ENCODE data around the gene IL12RB1. TPM values are rescaled to one million over a fixed set of nuclear protein-coding genes. Genes with fewer than 3 reads are reported as not detected.

Gene IL12RB1
- total and polyA plus RNA-seq, 2 of the 8 experiments (the other 6 are each of a cell fraction or from before 2014, with no cell fraction given): 0.03 TPM; not detected in 1

DNA sequence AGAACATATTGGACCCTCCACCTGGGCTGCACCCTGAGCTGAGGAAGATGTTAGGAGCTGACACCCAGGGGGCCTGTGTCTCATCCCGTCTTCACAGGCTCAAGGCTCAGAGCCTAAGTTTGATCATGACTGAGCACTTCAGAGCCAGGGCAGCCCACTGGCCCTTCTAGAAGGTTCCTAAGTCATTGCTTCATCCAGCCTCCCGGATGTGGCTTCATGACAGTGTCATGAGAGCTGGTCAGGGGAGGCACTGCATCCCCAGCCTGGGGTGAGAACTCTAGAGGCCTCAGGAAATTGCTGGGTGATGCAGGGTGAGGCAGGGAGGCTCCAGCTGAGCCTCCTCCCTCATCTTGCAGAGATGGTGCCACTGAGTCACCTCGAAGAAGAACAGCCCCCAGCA, 41.3 kb upstream of the IL12RB1 start:
- POLR2A ChIA-PET (ENCODE audit: partially characterized antibody): interaction anchor here (1.7 to 2.4 kb wide), 2 partner anchors 9 to 10 kb away, joined by 4 to 19 read pairs; no protein-coding TSS in a partner anchor
- no peak overlapping the region for H3K18ac ChIP-seq (ENCODE audit: extremely low read depth, low read length)

More for the DNA sequence above, 41.3 kb upstream of the IL12RB1 start:
- Histone ChIP-seq H4K91ac (replicated peaks; ENCODE audit: insufficient read length, low read length) (no peak overlapping the region), H2BK20ac (ENCODE audit: low read length) (no peak overlapping the region), H3K23me2 (ENCODE audit: low read depth, low read length) (no peaks in the 10 kb centered on the region), H3K14ac (ENCODE audit: insufficient read length) (no peak overlapping the region), H3K4ac (replicated peaks; ENCODE audit: insufficient read length, low read depth, low read length) (no peak overlapping the region), H2BK120ac (replicated peaks; ENCODE audit: low read depth, low read length) (no peak overlapping the region), H4K20me1 (replicated peaks in 1 of 2; ENCODE audit: control insufficient read depth in 1 of 2, insufficient read depth in 2 of 2, low read length in 2 of 2) (peaks cover 0 to 3% of the 10 kb centered on the region in 2 experiments), H3K4me2 (ENCODE audit: insufficient read depth in 1 of 2, low read depth in 2 of 2, low read length in 2 of 2) (no peak overlapping the region), H3K36me3 (ENCODE audit: control insufficient read depth in 2 of 4, insufficient read depth in 4 of 4, low read length in 3 of 4) (peaks cover 2 to 17% (median 9%) of the 10 kb centered on the region in 4 experiments; a peak in 7 of 8 replicates), H4K5ac (ENCODE audit: insufficient read length, low read depth, low read length) (no peak overlapping the region), H3K79me2 (ENCODE audit: control insufficient read depth in 1 of 2, insufficient read depth in 2 of 2, low read length in 2 of 2) (no peaks in the 10 kb centered on the region), H3K4me3 (ENCODE audit: extremely low read depth in 1 of 4, insufficient read depth in 2 of 4, low read depth in 3 of 4, low read length in 4 of 4) (no peak overlapping the region), H2BK12ac (ENCODE audit: low read depth, low read length) (no peak overlapping the region), H2AK5ac (ENCODE audit: low read depth, low read length) (no peak overlapping the region), H2AFZ (ENCODE audit: low read length) (no peak overlapping the region), H2BK15ac (ENCODE audit: low read length) (no peak overlapping the region), H3K23ac (ENCODE audit: insufficient read length) (no peak overlapping the region), H2BK5ac (ENCODE audit: low read depth, low read length) (no peak overlapping the region), H3K4me1 (replicated peaks in 1 of 4; ENCODE audit: control insufficient read depth in 3 of 4, insufficient read depth in 4 of 4, low read length in 3 of 4) (no peaks in the 10 kb centered on the region), H3K79me1 (ENCODE audit: low read depth, low read length) (no peaks in the 10 kb centered on the region), H3K27me3 (replicated peaks in 1 of 4; ENCODE audit: control insufficient read depth in 3 of 4, extremely low read depth in 1 of 4, insufficient read depth in 3 of 4, low read length in 3 of 4) (no peaks in the 10 kb centered on the region), H3K27ac (ENCODE audit: low read depth, low read length) (no peak overlapping the region), H3K56ac (replicated peaks; ENCODE audit: insufficient read length, low read depth, low read length) (no peak overlapping the region), H3K9me3 (ENCODE audit: insufficient read depth in 2 of 2, low read depth in 1 of 2, low read length in 1 of 2) (no peaks in the 10 kb centered on the region), H4K8ac (ENCODE audit: extremely low read depth, insufficient read depth, low read length) (no peak overlapping the region), H3K9ac (replicated peaks in 1 of 4; ENCODE audit: extremely low read depth in 1 of 4, low read depth in 3 of 4, low read length in 3 of 4) (no peak overlapping the region)
- 75% methylated on average over 3 of the region's 3 CpGs; no CpG with 5 or more reads in 1 of the 2 experiments for WGBS, 2 experiments (ENCODE audit: extremely low coverage in 1 of 2, insufficient coverage in 1 of 2, insufficient read length in 1 of 2, insufficient replicate concordance in 2 of 2, low coverage in 1 of 2, low lambda C conversion rate in 2 of 2, missing lambda C conversion rate in 1 of 2)
- DNase-seq (ENCODE audit: low read depth in 1 of 2, low spot score in 2 of 2) (no peak), FAIRE-seq (no peak)
- no peak for TF ChIP-seq JUND (IDR thresholded peaks at IDR 0.05; ENCODE audit: low read length)
- TF ChIP-seq POLR2AphosphoS5 (IDR thresholded peaks at IDR 0.05; ENCODE audit: low read depth, low read length): no peak
- no peak for TF ChIP-seq YY1 (IDR thresholded peaks at IDR 0.05; ENCODE audit: low read depth, low read length)
- CTCF ChIA-PET (ENCODE audit: partially characterized antibody): no interaction called here
